Fibroblast of villous mesenchyme (primary cell): Measurements from ENCODE around the gene OXCT1. TPM values are rescaled to one million over a fixed set of nuclear protein-coding genes. Genes with fewer than 3 reads are reported as not detected.
A peak's percentile ranks its signal among the peaks of the same experiment; 100 is the strongest.

Experiments
- DNase-seq: peaks from one replicate; pipeline ENCODE4 v3.0.0-alpha.2; 2010; ENCODE audit warnings: low read depth
- H3K4me3 ChIP-seq: 2 replicates; pipeline ENCODE4 v1.5.1; 2011; ENCODE audit warnings: low read depth, mild to moderate bottlenecking, low read length
- total RNA-seq: library from RNA; depleted of rRNA; stranded (reverse); fragments of >200 nt; gene quantifications from 2 replicates; pipeline ENCODE4 v1.2.3, GENCODE V29; 2012
- TF ChIP-seq, protein P1 (sequence below): IDR thresholded peaks from 2 replicates; pipeline ENCODE4 v1.5.1; 2012; ENCODE audit warnings: low read depth, mild to moderate bottlenecking, low read length; ENCODE audit not compliant: insufficient read depth

The OXCT1 gene
- total RNA-seq, 1 donor = 23.3 TPM

GRCh38 chr5:41874512-41875060, 4.4 kb upstream of the OXCT1 start:
- DNase-seq = no peak
- TF ChIP-seq, protein P1, sequence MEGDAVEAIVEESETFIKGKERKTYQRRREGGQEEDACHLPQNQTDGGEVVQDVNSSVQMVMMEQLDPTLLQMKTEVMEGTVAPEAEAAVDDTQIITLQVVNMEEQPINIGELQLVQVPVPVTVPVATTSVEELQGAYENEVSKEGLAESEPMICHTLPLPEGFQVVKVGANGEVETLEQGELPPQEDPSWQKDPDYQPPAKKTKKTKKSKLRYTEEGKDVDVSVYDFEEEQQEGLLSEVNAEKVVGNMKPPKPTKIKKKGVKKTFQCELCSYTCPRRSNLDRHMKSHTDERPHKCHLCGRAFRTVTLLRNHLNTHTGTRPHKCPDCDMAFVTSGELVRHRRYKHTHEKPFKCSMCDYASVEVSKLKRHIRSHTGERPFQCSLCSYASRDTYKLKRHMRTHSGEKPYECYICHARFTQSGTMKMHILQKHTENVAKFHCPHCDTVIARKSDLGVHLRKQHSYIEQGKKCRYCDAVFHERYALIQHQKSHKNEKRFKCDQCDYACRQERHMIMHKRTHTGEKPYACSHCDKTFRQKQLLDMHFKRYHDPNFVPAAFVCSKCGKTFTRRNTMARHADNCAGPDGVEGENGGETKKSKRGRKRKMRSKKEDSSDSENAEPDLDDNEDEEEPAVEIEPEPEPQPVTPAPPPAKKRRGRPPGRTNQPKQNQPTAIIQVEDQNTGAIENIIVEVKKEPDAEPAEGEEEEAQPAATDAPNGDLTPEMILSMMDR = no peak
- no peak overlapping the region for H3K4me3 ChIP-seq

GRCh38 chr5:41871852-41872251, 1.6 kb upstream of the OXCT1 start:
- H3K4me3 ChIP-seq = no peak overlapping the region
- TF ChIP-seq, protein P1 = no peak
- DNase-seq = peak; percentile 14

GRCh38 chr5:41870627-41871048, 413 bp upstream of the OXCT1 start:
- peak overlapping the region; percentile 84 for H3K4me3 ChIP-seq
- TF ChIP-seq, protein P1 = no peak
- DNase-seq = no peak

GRCh38 chr5:41869151-41869723, 988 bp downstream of the OXCT1 start:
- TF ChIP-seq, protein P1 = no peak
- peak; percentile 20 for DNase-seq
- peak overlapping the region; percentile 84 for H3K4me3 ChIP-seq

GRCh38 chr5:41863871-41864486, 6.2 kb downstream of the OXCT1 start:
- DNase-seq = peak; percentile 23
- TF ChIP-seq, protein P1 = no peak

GRCh38 chr5:41858890-41859289, 11.3 kb downstream of the OXCT1 start:
- TF ChIP-seq, protein P1 = no peak
- H3K4me3 ChIP-seq = no peak overlapping the region
- DNase-seq = no peak

More at GRCh38 chr5:41863871-41864486, 6.2 kb downstream of the OXCT1 start:
- no peak overlapping the region for H3K4me3 ChIP-seq
